TTC549 (cell line): ENCODE results near the gene ZNF248.
"Not testable (repeated sequence)": the region's sequence is repeated elsewhere in the genome, so short reads cannot be mapped to it uniquely, and the experiment has no call there.

ENCODE experiments used
- FAIRE-seq: peaks from 2 replicates; lab custom pipeline; 2012; peaks lifted over from hg19 to GRCh38; lab: Jason Lieb, UNC

ZNF248 gene

DNA sequence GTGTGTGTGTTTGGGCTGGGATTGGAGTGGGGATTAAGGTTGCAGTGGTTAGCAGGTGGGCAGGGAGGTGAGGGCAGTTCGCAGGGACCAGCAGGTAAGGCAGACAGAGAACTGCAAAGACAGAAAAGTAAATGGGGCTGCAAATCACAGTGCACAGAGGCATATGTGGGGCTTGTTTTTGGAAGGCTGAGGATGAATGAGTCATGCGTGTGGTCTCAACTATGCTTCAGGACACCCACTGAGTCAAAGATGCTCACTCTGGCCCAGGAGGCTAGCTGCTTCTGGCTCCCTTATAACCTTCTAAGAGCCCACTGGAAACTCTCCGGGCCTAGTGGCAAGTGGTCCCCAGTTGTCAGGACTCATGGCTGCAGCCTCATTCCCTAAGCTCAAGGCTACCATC is 118.2 kb downstream of the ZNF248 start:
- no peak for FAIRE-seq

DNA sequence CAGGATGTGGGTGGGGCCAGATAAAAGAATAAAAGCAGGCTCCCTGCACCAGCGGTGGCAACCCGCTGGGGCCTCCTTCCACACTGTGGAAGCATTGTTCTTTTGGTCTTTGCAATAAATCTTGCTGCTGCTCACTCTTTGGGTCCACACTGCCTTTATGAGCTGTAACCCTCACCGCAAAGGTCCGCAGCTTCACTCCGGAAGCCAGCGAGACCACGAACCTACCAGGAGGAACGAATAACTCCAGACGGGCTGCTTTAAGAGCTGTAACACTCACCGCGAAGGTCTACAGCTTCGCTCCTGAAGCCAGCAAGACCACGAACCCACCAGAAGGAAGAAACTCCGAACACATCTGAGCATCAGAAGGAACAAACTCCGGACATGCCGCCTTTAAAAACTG is 119.2 kb downstream of the ZNF248 start:
- FAIRE-seq, result not testable (repeated sequence)

DNA sequence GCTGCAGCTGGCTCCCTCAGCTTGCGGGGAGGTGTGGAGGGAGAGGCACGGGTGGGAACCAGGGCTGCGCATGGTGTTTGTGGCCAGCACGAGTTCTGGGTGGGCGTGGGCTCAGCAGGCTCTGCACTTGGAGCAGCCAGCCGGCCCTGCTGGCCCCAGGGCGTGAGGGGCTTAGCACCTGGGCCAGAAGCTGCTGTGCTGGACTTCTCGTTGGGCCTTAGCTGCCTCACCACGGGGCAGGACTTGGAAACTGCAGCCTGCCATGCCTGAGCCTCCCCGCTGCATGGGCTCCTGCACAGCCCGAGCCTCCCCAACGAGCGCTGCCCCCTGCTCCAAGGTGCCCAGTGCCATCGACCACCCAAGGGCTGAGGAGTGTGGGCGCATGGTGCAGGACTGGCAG is 120.1 kb downstream of the ZNF248 start:
- FAIRE-seq, result no peak

DNA sequence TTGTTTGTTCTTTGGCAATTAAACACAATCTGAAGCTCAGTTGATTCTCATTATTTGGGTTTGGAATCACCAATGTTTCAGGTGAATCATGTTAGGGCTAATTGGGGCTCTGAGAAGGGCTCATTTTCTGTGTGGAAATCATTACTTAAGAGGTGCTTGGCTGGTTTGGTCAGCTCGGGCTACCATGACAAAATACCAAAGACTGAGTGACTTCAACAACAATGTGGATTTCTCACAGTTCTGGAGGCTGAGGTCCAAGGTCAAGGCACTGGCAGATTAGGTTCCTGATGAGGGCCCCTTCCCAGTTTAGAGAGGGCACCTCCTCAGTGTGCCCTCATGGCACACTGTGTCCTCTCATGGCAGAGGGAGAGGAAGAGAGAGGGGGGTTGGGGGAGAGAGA is 121.3 kb downstream of the ZNF248 start:
- FAIRE-seq, result no peak

DNA sequence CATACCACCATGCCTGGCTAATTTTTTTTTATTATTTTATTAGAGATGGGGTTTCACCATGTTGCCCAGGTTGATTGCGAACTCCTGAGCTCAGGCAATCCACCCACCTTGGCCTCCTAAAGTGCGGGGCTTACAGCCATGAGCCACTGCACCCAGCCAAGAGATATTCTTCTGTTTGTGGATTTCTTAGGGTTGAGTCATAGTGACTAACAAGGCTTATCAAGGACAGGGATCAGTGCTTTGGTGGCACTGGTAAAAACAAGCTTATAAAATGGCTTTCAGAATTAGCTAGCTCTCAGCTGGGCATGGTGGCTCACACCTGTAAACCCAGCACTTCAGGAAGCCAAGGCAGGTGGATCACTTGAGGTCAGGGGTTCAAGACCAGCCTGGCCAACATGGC is 122.4 kb downstream of the ZNF248 start:
- no peak for FAIRE-seq
